B cell (primary cell): ENCODE data around the gene CATSPERD.

Experiments
- EZH2 ChIP-seq: IDR thresholded peaks from 2 replicates; pipeline ENCODE4 v1.6.1; 2012; ENCODE audit warnings: borderline replicate concordance, low read depth, mild to moderate bottlenecking, moderate library complexity, low read length; ENCODE audit not compliant: insufficient read depth, poor library complexity, severe bottlenecking
- TF ChIP-seq, protein P1 (sequence below): fragments of 200-600 bp; IDR thresholded peaks from one replicate; pipeline ENCODE4 v1.8.0; 2022; ENCODE audit warnings: antibody characterized with exemption, mild to moderate bottlenecking

DNA sequence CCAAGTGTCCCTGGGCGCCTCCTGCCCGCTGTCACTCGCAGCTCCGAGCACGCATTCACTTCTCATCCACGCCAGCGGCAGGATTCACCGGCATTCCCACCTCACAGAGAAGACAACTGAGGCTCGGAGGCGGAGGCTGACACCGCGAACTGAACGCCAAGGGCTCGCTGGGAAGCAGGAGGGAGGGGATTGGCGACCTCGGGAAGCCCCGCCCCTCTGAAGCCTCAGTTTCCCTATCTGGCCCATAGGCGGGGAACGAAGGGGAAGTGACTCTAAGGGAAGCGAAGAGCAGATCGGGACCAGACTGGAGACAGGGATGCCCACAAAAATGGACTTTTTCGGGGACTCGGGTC lies 40.4 kb upstream of the CATSPERD start:
- TF ChIP-seq, protein P1, sequence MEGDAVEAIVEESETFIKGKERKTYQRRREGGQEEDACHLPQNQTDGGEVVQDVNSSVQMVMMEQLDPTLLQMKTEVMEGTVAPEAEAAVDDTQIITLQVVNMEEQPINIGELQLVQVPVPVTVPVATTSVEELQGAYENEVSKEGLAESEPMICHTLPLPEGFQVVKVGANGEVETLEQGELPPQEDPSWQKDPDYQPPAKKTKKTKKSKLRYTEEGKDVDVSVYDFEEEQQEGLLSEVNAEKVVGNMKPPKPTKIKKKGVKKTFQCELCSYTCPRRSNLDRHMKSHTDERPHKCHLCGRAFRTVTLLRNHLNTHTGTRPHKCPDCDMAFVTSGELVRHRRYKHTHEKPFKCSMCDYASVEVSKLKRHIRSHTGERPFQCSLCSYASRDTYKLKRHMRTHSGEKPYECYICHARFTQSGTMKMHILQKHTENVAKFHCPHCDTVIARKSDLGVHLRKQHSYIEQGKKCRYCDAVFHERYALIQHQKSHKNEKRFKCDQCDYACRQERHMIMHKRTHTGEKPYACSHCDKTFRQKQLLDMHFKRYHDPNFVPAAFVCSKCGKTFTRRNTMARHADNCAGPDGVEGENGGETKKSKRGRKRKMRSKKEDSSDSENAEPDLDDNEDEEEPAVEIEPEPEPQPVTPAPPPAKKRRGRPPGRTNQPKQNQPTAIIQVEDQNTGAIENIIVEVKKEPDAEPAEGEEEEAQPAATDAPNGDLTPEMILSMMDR: no peak
- no peak for TF ChIP-seq EZH2
